ENCODE measurements around the gene TBC1D20. TPM values are rescaled to one million over a fixed set of nuclear protein-coding genes. Genes with fewer than 3 reads are reported as not detected.

TBC1D20 gene
- total RNA-seq, 1 experiment from 2014 or later, result 35.8 TPM

DNA sequence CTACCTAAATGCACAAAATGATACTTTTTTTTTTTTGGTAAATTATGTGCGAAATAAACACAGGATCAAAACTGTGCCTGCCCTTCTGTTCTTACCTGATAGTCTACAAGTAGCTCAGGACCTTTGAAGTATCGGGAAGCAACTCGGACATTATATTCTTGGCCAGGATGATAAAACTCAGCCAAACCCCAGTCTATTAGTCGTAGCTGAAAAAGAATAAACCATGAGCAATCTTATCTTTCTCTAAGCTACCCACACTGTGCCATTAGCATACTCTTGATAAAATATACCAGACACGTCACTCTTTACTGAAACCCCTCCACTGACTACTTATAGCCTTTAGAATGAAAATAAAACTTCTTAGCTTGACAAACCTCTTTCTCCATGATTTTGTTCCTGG is 29.8 kb upstream of the TBC1D20 start:
- intact Hi-C loops (cut with micrococcal nuclease; ENCODE audit: unreplicated experiment), result no loop called here
- Histone ChIP-seq H3K36me3 (ENCODE audit: control insufficient read depth, insufficient read depth, low read length) (peaks cover 6% of the 10 kb centered on the region), H3K27me3 (replicated peaks; ENCODE audit: control insufficient read depth, insufficient read depth, low read length) (no peaks in the 10 kb centered on the region), H3K4me1 (no peaks in the 10 kb centered on the region), H3K9me3 (no peaks in the 10 kb centered on the region), H3K4me3 (ENCODE audit: low read depth, low read length) (no peak overlapping the region)
- BruUV-seq (replicated peaks), result no TSS peak
- H3K9me3 Mint-ChIP-seq (ENCODE audit: unreplicated experiment), result no peaks in the 10 kb centered on the region
- H3K4me3 Mint-ChIP-seq (ENCODE audit: unreplicated experiment), result no peak overlapping the region
- ChIA-PET POLR2A (no interaction called here), CTCF (no interaction called here)
- no peak for DNase-seq
- TF ChIP-seq, protein P1, sequence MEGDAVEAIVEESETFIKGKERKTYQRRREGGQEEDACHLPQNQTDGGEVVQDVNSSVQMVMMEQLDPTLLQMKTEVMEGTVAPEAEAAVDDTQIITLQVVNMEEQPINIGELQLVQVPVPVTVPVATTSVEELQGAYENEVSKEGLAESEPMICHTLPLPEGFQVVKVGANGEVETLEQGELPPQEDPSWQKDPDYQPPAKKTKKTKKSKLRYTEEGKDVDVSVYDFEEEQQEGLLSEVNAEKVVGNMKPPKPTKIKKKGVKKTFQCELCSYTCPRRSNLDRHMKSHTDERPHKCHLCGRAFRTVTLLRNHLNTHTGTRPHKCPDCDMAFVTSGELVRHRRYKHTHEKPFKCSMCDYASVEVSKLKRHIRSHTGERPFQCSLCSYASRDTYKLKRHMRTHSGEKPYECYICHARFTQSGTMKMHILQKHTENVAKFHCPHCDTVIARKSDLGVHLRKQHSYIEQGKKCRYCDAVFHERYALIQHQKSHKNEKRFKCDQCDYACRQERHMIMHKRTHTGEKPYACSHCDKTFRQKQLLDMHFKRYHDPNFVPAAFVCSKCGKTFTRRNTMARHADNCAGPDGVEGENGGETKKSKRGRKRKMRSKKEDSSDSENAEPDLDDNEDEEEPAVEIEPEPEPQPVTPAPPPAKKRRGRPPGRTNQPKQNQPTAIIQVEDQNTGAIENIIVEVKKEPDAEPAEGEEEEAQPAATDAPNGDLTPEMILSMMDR (IDR thresholded peaks at IDR 0.05; ENCODE audit: insufficient read depth in 1 of 2, low read depth in 1 of 2, low read length in 1 of 2, severe bottlenecking in 1 of 2, unreplicated experiment in 1 of 2), result no peak
- no peaks in the 10 kb centered on the region for H3K4me1 Mint-ChIP-seq (ENCODE audit: low read depth, unreplicated experiment)
- no peak overlapping the region for H3K27ac Mint-ChIP-seq (ENCODE audit: unreplicated experiment)
- no peaks in the 10 kb centered on the region for H3K27me3 Mint-ChIP-seq (ENCODE audit: insufficient read depth, unreplicated experiment)
- peaks cover 91% of the 10 kb centered on the region for H3K36me3 Mint-ChIP-seq (ENCODE audit: insufficient read depth, unreplicated experiment)

DNA sequence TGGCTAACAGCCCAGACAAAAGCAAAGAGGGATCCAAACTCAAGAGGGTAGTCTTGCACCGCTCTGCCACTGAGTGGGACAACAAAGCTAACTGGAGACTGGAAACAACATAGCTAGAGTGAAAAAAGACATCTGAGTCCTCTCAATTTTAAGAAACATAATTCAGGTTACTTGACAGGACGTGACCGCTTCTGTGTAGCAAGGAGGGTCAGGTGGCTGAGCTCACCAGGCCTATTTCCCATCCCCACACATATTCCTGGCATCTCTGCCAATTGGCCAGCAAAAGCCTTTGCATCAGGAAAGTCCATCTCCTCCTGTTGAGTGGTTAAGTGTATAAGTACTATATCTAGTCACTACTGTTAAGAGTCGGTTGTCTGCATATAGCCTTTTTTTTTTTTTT is 25.3 kb upstream of the TBC1D20 start:
- peaks cover 83% of the 10 kb centered on the region for H3K36me3 Mint-ChIP-seq (ENCODE audit: insufficient read depth, unreplicated experiment)
- POLR2A ChIA-PET, result no interaction called here

DNA sequence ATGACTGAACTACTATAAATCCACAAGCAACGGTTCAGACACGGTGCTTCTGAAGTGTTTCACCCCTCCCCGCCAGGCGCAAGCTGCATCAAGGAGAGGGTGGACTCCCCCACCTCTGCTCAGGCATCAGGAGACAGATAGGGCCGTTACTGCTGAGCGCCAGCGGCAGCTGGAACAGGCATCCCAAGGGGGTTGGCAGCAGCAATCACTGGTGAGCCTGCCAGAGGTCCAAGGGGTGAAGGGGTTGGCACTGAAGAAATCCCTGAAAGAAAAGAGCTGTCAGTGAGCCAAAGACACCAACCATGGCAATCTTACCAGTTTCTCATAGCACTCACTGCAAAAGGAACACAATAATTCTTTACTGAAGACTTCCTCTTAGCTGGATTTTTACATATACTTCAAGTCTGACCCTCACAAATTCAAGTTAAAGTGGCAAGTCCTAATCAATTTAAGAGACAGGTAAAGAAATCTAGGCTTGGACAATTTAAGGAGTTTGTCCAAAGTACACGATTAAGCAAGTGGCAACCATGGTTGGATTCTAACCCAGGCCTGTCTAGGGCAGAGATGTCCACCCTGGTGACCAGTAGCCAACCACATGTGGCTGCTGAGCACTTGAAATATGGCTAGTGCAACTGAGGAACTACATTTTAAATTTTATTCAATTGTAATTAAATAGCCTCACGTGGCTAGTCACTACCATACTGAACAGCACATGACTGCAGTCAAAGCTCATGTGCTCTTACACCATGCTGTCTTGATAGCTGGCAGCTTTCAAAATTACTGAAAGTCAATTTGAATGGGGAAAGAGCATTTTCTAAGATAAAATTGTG is 21.7 kb upstream of the TBC1D20 start:
- ChIA-PET POLR2A (no interaction called here), CTCF (no interaction called here)
- Mint-ChIP-seq H3K27ac (ENCODE audit: unreplicated experiment) (no peak overlapping the region), H3K4me3 (ENCODE audit: unreplicated experiment) (no peak overlapping the region), H3K4me1 (ENCODE audit: low read depth, unreplicated experiment) (peaks cover 6% of the 10 kb centered on the region), H3K27me3 (ENCODE audit: insufficient read depth, unreplicated experiment) (no peaks in the 10 kb centered on the region), H3K9me3 (ENCODE audit: unreplicated experiment) (no peaks in the 10 kb centered on the region), H3K36me3 (ENCODE audit: insufficient read depth, unreplicated experiment) (peaks cover 84% of the 10 kb centered on the region)
- no peak for DNase-seq
- intact Hi-C loops (cut with micrococcal nuclease; ENCODE audit: unreplicated experiment), result no loop called here
- peaks cover 5% of the 10 kb centered on the region for H3K36me3 ChIP-seq (ENCODE audit: control insufficient read depth, insufficient read depth, low read length)
- H3K27me3 ChIP-seq (replicated peaks; ENCODE audit: control insufficient read depth, insufficient read depth, low read length), result no peaks in the 10 kb centered on the region
- no peaks in the 10 kb centered on the region for H3K4me1 ChIP-seq
- no peaks in the 10 kb centered on the region for H3K9me3 ChIP-seq
- BruUV-seq (replicated peaks), result no TSS peak
- no peak overlapping the region for H3K4me3 ChIP-seq (ENCODE audit: low read depth, low read length)
- TF ChIP-seq, protein P1 (IDR thresholded peaks at IDR 0.05; ENCODE audit: insufficient read depth in 1 of 2, low read depth in 1 of 2, low read length in 1 of 2, severe bottlenecking in 1 of 2, unreplicated experiment in 1 of 2), result no peak

More for the DNA sequence above, 25.3 kb upstream of the TBC1D20 start:
- TF ChIP-seq, protein P1 (IDR thresholded peaks at IDR 0.05; ENCODE audit: insufficient read depth in 1 of 2, low read depth in 1 of 2, low read length in 1 of 2, severe bottlenecking in 1 of 2, unreplicated experiment in 1 of 2), result no peak
- no TSS peak for BruUV-seq (replicated peaks)
- Mint-ChIP-seq H3K4me1 (ENCODE audit: low read depth, unreplicated experiment) (no peaks in the 10 kb centered on the region), H3K27me3 (ENCODE audit: insufficient read depth, unreplicated experiment) (no peaks in the 10 kb centered on the region), H3K9me3 (ENCODE audit: unreplicated experiment) (no peaks in the 10 kb centered on the region), H3K4me3 (ENCODE audit: unreplicated experiment) (no peak overlapping the region), H3K27ac (ENCODE audit: unreplicated experiment) (no peak overlapping the region)
- H3K27me3 ChIP-seq (replicated peaks; ENCODE audit: control insufficient read depth, insufficient read depth, low read length), result no peaks in the 10 kb centered on the region
- H3K36me3 ChIP-seq (ENCODE audit: control insufficient read depth, insufficient read depth, low read length), result peaks cover 5% of the 10 kb centered on the region
- no peak overlapping the region for H3K4me3 ChIP-seq (ENCODE audit: low read depth, low read length)
- DNase-seq, result no peak
- CTCF ChIA-PET, result no interaction called here
- intact Hi-C loops (cut with micrococcal nuclease; ENCODE audit: unreplicated experiment), result no loop called here
- H3K9me3 ChIP-seq, result no peaks in the 10 kb centered on the region
- no peaks in the 10 kb centered on the region for H3K4me1 ChIP-seq

All from Caco-2 (cell line).